H1 (cell line): ENCODE measurements around the gene EBF3. TPM values are rescaled to one million over a fixed set of nuclear protein-coding genes. Genes with fewer than 3 reads are reported as not detected.

Source experiments
- CTCF ChIA-PET: fragments of 300-600 bp; sonication (Branson Sonifier 250); formaldehyde crosslinking; loops from one replicate; lab custom pipeline; 2021; ENCODE audit not compliant: partially characterized antibody; lab: Charles Lee
- POLR2A ChIA-PET: fragments of 300-600 bp; sonication (Branson Sonifier 250); formaldehyde crosslinking; loops from one replicate; lab custom pipeline; 2021; ENCODE audit warnings: inconsistent platforms; ENCODE audit not compliant: partially characterized antibody; lab: Charles Lee
- DNase-seq, 2 experiments: peaks; one replicate each; pipeline versions ENCODE4 v3.0.0 to v3.0.0-alpha.2; 2010 to 2022; ENCODE audit warnings: low spot score in 2 of 2, low read depth in 1 of 2, mixed read lengths in 1 of 2
- FAIRE-seq: peaks from 2 replicates; lab custom pipeline; 2011; peaks lifted over from hg19 to GRCh38; lab: Jason Lieb, UNC
- H2AFZ ChIP-seq: 2 replicates; pipeline ENCODE4 v1.8.1; 2012; ENCODE audit warnings: low read length, inconsistent platforms
- H2AK5ac ChIP-seq: 2 replicates; pipeline ENCODE4 v1.6.1; 2013; ENCODE audit warnings: low read depth, low read length
- H2BK120ac ChIP-seq: replicated peaks from 2 replicates; pipeline ENCODE3; 2013; ENCODE audit warnings: low read depth, low read length, inconsistent platforms
- H2BK12ac ChIP-seq: 2 replicates; pipeline ENCODE4 v1.6.1; 2013; ENCODE audit warnings: low read depth, low read length
- H2BK15ac ChIP-seq: 2 replicates; pipeline ENCODE4 v1.6.1; 2013; ENCODE audit warnings: low read length
- H2BK20ac ChIP-seq: 2 replicates; pipeline ENCODE4 v1.6.1; 2013; ENCODE audit warnings: low read length
- H2BK5ac ChIP-seq: 2 replicates; pipeline ENCODE4 v1.6.1; 2013; ENCODE audit warnings: low read depth, low read length
- H3K14ac ChIP-seq: 2 replicates; pipeline ENCODE4 v1.6.1; 2013; ENCODE audit warnings: inconsistent platforms; ENCODE audit not compliant: insufficient read length
- H3K18ac ChIP-seq: 2 replicates; pipeline ENCODE4 v1.6.1; 2013; ENCODE audit warnings: low read length; ENCODE audit errors: extremely low read depth
- H3K23ac ChIP-seq: 2 replicates; pipeline ENCODE4 v1.6.1; 2013; ENCODE audit warnings: inconsistent platforms; ENCODE audit not compliant: insufficient read length
- H3K23me2 ChIP-seq: 2 replicates; pipeline ENCODE4 v1.6.1; 2013; ENCODE audit warnings: low read depth, low read length
- H3K27ac ChIP-seq: 2 replicates; pipeline ENCODE4 v1.6.1; 2011; ENCODE audit warnings: low read depth, low read length, inconsistent platforms
- H3K27me3 ChIP-seq, 4 experiments: replicated peaks in 1 of 4; 1 replicate in 1 of 4; 2 replicates in 3 of 4; pipeline versions ENCODE4 v1.6.1 to v1.8.1; 2011 to 2013; ENCODE audit warnings: low read length in 3 of 4, mild to moderate bottlenecking in 3 of 4, inconsistent platforms in 2 of 4, mixed read lengths in 2 of 4, moderate library complexity in 1 of 4; ENCODE audit not compliant: control insufficient read depth in 3 of 4, insufficient read depth in 3 of 4; ENCODE audit errors: extremely low read depth in 1 of 4
- H3K36me3 ChIP-seq, 4 experiments: 2 replicates each; pipeline versions ENCODE4 v1.6.1 to v1.8.1; 2011 to 2013; ENCODE audit warnings: mild to moderate bottlenecking in 4 of 4, low read length in 3 of 4, moderate library complexity in 2 of 4, control low read depth in 1 of 4, inconsistent platforms in 1 of 4; ENCODE audit not compliant: insufficient read depth in 4 of 4, control insufficient read depth in 2 of 4
- H3K4ac ChIP-seq: replicated peaks from 2 replicates; pipeline ENCODE3; 2013; ENCODE audit warnings: low read length, low read depth, mixed read lengths, inconsistent platforms; ENCODE audit not compliant: insufficient read length
- H3K4me1 ChIP-seq, 4 experiments: replicated peaks in 1 of 4; 1 replicate in 1 of 4; 2 replicates in 3 of 4; pipeline versions ENCODE4 v1.6.1 to v1.8.1; 2011 to 2013; ENCODE audit warnings: low read length in 3 of 4, inconsistent platforms in 2 of 4, mixed read lengths in 1 of 4; ENCODE audit not compliant: insufficient read depth in 4 of 4, control insufficient read depth in 3 of 4
- H3K4me2 ChIP-seq, 2 experiments: 2 replicates each; pipeline versions ENCODE4 v1.6.1 to v1.8.1; 2011 to 2013; ENCODE audit warnings: low read depth in 2 of 2, low read length in 2 of 2, control low read depth in 1 of 2, inconsistent platforms in 1 of 2, mild to moderate bottlenecking in 1 of 2; ENCODE audit not compliant: insufficient read depth in 1 of 2
- H3K4me3 ChIP-seq, 4 experiments: fragments of 200-600, 300-600 bp in 1 of 4; sonication (generic), shearing (Covaris generic), sonication (Bioruptor Twin) in 1 of 4; 2 replicates each; pipeline versions ENCODE4 v1.5.1 to v1.8.1; 2011 to 2016; ENCODE audit warnings: low read length in 4 of 4, low read depth in 3 of 4, control low read depth in 2 of 4, inconsistent platforms in 2 of 4, mild to moderate bottlenecking in 2 of 4, mixed read lengths in 1 of 4, moderate library complexity in 1 of 4; ENCODE audit not compliant: insufficient read depth in 2 of 4; ENCODE audit errors: extremely low read depth in 1 of 4
- H3K56ac ChIP-seq: replicated peaks from 2 replicates; pipeline ENCODE3; 2013; ENCODE audit warnings: low read depth, mild to moderate bottlenecking, mixed read lengths, low read length, inconsistent platforms; ENCODE audit not compliant: insufficient read length
- H3K79me1 ChIP-seq: 2 replicates; pipeline ENCODE4 v1.6.1; 2013; ENCODE audit warnings: low read depth, low read length, control low read depth
- H3K79me2 ChIP-seq, 2 experiments: 2 replicates each; pipeline versions ENCODE4 v1.6.1 to v1.8.1; 2012 to 2013; ENCODE audit warnings: low read length in 2 of 2, mild to moderate bottlenecking in 2 of 2, inconsistent platforms in 1 of 2; ENCODE audit not compliant: insufficient read depth in 2 of 2, control insufficient read depth in 1 of 2
- H3K9ac ChIP-seq, 4 experiments: replicated peaks in 1 of 4; 1 replicate in 1 of 4; 2 replicates in 3 of 4; pipeline versions ENCODE4 v1.6.1 to v1.8.1; 2011 to 2013; ENCODE audit warnings: low read depth in 3 of 4, low read length in 3 of 4, control low read depth in 2 of 4, mild to moderate bottlenecking in 2 of 4, moderate library complexity in 2 of 4, inconsistent platforms in 1 of 4; ENCODE audit errors: extremely low read depth in 1 of 4
- H3K9me3 ChIP-seq, 2 experiments: 2 replicates each; pipeline versions ENCODE4 v1.6.1 to v1.8.1; 2012 to 2013; ENCODE audit warnings: mild to moderate bottlenecking in 2 of 2, moderate library complexity in 2 of 2, control low read depth in 1 of 2, inconsistent platforms in 1 of 2, low read depth in 1 of 2, low read length in 1 of 2, mixed read lengths in 1 of 2; ENCODE audit not compliant: insufficient read depth in 2 of 2
- H4K20me1 ChIP-seq, 2 experiments: replicated peaks in 1 of 2; 2 replicates each; pipeline versions ENCODE3 to v1.8.1; 2011 to 2013; ENCODE audit warnings: inconsistent platforms in 2 of 2, low read length in 2 of 2, mild to moderate bottlenecking in 1 of 2; ENCODE audit not compliant: insufficient read depth in 2 of 2, control insufficient read depth in 1 of 2
- H4K5ac ChIP-seq: 2 replicates; pipeline ENCODE4 v1.6.1; 2013; ENCODE audit warnings: low read length, low read depth, mixed read lengths, inconsistent platforms; ENCODE audit not compliant: insufficient read length
- H4K8ac ChIP-seq: 2 replicates; pipeline ENCODE4 v1.8.0; 2013; ENCODE audit warnings: mild to moderate bottlenecking, moderate library complexity, low read length, inconsistent platforms; ENCODE audit not compliant: insufficient read depth; ENCODE audit errors: extremely low read depth
- H4K91ac ChIP-seq: replicated peaks from 2 replicates; pipeline ENCODE3; 2013; ENCODE audit warnings: low read length, mixed read lengths, inconsistent platforms; ENCODE audit not compliant: insufficient read length
- ASH2L ChIP-seq: fragments of 200-600, 300-600 bp; sonication (generic); IDR thresholded peaks from one replicate; pipeline ENCODE4 v1.7.1; 2017; ENCODE audit warnings: low read length
- BCL11A ChIP-seq, 2 experiments: IDR thresholded peaks; one replicate each; pipeline ENCODE4 v1.6.1; 2011; ENCODE audit warnings: low read depth in 2 of 2, low read length in 2 of 2, mild to moderate bottlenecking in 2 of 2
- EGR1 ChIP-seq: IDR thresholded peaks from 2 replicates; pipeline ENCODE4 v1.6.1; 2011; ENCODE audit warnings: low read depth, low read length, borderline replicate concordance
- EP300 ChIP-seq, 2 experiments: IDR thresholded peaks; 1 replicate in 1 of 2; 2 replicates in 1 of 2; pipeline ENCODE4 v1.6.1; 2011 to 2012; ENCODE audit warnings: low read depth in 2 of 2, low read length in 2 of 2, mild to moderate bottlenecking in 2 of 2, borderline replicate concordance in 1 of 2, inconsistent platforms in 1 of 2, moderate library complexity in 1 of 2
- HDAC6 ChIP-seq: IDR thresholded peaks from one replicate; pipeline ENCODE4 v1.7.1; 2012; ENCODE audit warnings: low read depth, mild to moderate bottlenecking, inconsistent platforms, low read length, moderate library complexity
- JUN ChIP-seq: IDR thresholded peaks from 2 replicates; pipeline ENCODE4 v1.6.1; 2011; ENCODE audit warnings: low read depth, mild to moderate bottlenecking, improper control_type of control experiment, low read length
- NANOG ChIP-seq: IDR thresholded peaks from 2 replicates; pipeline ENCODE4 v1.6.1; 2011; ENCODE audit warnings: low read length, low read depth, mild to moderate bottlenecking, inconsistent platforms; ENCODE audit not compliant: insufficient read depth, poor library complexity, severe bottlenecking
- PHF8 ChIP-seq: fragments of 200-600 bp; sonication (generic); conservative IDR thresholded peaks from 2 replicates; pipeline ENCODE4 v1.7.1; 2012; ENCODE audit warnings: low read depth, mild to moderate bottlenecking, inconsistent platforms, low read length, moderate library complexity
- POLR2AphosphoS5 ChIP-seq: IDR thresholded peaks from 2 replicates; pipeline ENCODE4 v1.6.1; 2011; ENCODE audit warnings: low read depth, low read length
- SP1 ChIP-seq: IDR thresholded peaks from 2 replicates; pipeline ENCODE4 v1.6.1; 2011; ENCODE audit warnings: low read depth, low read length
- SRF ChIP-seq: IDR thresholded peaks from 2 replicates; pipeline ENCODE4 v1.6.1; 2011; ENCODE audit warnings: mild to moderate bottlenecking, low read depth, low read length, moderate library complexity
- SUZ12 ChIP-seq: fragments of 200-600 bp; sonication (generic); IDR thresholded peaks from 2 replicates; pipeline ENCODE4 v1.6.1; 2012; ENCODE audit warnings: mild to moderate bottlenecking, inconsistent platforms, low read length, moderate library complexity, mixed read lengths
- WGBS, 2 experiments: shearing (Covaris generic) in 1 of 2; methylation state at CpG; one replicate each; pipeline versions ENCODE4 v1.1.6 to v1.1.7; 2013 to 2015; ENCODE audit warnings: low lambda C conversion rate in 2 of 2, mixed read lengths in 2 of 2, inconsistent platforms in 1 of 2, low coverage in 1 of 2, missing lambda C conversion rate in 1 of 2; ENCODE audit not compliant: insufficient replicate concordance in 2 of 2, insufficient coverage in 1 of 2, insufficient read length in 1 of 2; ENCODE audit errors: extremely low coverage in 1 of 2, missing lambda C conversion rate in 1 of 2; 5-methylcytosine and 5-hydroxymethylcytosine counted together
- polyA plus RNA-seq, 7 experiments: library from polyadenylated mRNA; depleted of rRNA in 3 of 7; stranded (reverse) in 5 of 7; unstranded in 2 of 7; fragments of >200 nt in 5 of 7; fragments of 200-250 nt in 2 of 7; gene quantifications; 1 replicate in 5 of 7; 2 replicates in 1 of 7; 4 replicates in 1 of 7; pipeline versions ENCODE4 v1.2.1 to v1.2.3, GENCODE V29; 2011 to 2013; ENCODE audit warnings: missing spikeins in 2 of 7, mixed read lengths in 2 of 7
- total RNA-seq: library from RNA; stranded (reverse); fragmentation: NEBNext Ultra II Directional; extraction: Animal tissue kit (Norgen Biotek cat#: 25700); gene quantifications from 2 replicates; pipeline ENCODE4 v1.2.1, GENCODE V29; 2021

The EBF3 gene
- total and polyA plus RNA-seq, 2 of the 8 experiments (the other 6 are each of a cell fraction or from before 2014, with no cell fraction given) = 0.08 to 0.26 TPM

- Histone ChIP-seq H3K27me3 (no peaks in the 10 kb centered on the region; a peak in 1 of 7 replicates), H3K4me1 (no peaks in the 10 kb centered on the region), H3K79me2 (no peaks in the 10 kb centered on the region), H4K5ac (no peak overlapping the region), H3K56ac (no peak overlapping the region), H3K23ac (no peak overlapping the region), H2BK20ac (no peak overlapping the region), H3K27ac (no peak overlapping the region), H3K9ac (no peak overlapping the region), H2AK5ac (no peak overlapping the region), H4K8ac (no peak overlapping the region), H3K4me2 (no peak overlapping the region), H4K20me1 (no peaks in the 10 kb centered on the region), H2BK15ac (no peak overlapping the region), H3K4me3 (no peak overlapping the region), H3K4ac (no peak overlapping the region), H2AFZ (no peak overlapping the region), H4K91ac (no peak overlapping the region), H2BK120ac (no peak overlapping the region), H3K14ac (no peak overlapping the region), H3K9me3 (no peaks in the 10 kb centered on the region), H3K18ac (no peak overlapping the region), H3K36me3 (no peaks in the 10 kb centered on the region), H3K23me2 (no peaks in the 10 kb centered on the region), H2BK12ac (no peak overlapping the region), H3K79me1 (no peaks in the 10 kb centered on the region), H2BK5ac (no peak overlapping the region)
- TF ChIP-seq POLR2AphosphoS5 (no peak), EP300 (IDR thresholded peaks at IDR 0.05; ENCODE audit: borderline replicate concordance in 1 of 2, low read depth in 2 of 2, low read length in 2 of 2) (no peak), SP1 (no peak), PHF8 (no peak), NANOG (no peak), JUN (no peak), SUZ12 (no peak), BCL11A (IDR thresholded peaks at IDR 0.05; ENCODE audit: low read depth in 2 of 2, low read length in 2 of 2) (no peak), HDAC6 (no peak), EGR1 (no peak), SRF (no peak), ASH2L (no peak)
- ChIA-PET POLR2A (no interaction called here), CTCF (interaction anchor here (0.7 to 2.4 kb wide), 3 partner anchors 10 to 99 kb away, joined by 3 to 10 read pairs (median 3); no protein-coding TSS in a partner anchor)
- no peak for DNase-seq
- FAIRE-seq = no peak
- WGBS, 2 experiments = 87% methylated on average over 12 of the region's 12 CpGs; no CpG with 5 or more reads in 1 of the 2 experiments
Observed at GRCh38 chr10:129942936-129943715, 20.9 kb downstream of the EBF3 start.
